Thoracic aorta (tissue), 2 donors: ENCODE measurements around the gene PIGW. TPM values are rescaled to one million over a fixed set of nuclear protein-coding genes. Genes with fewer than 3 reads are reported as not detected.

Experiments
- ATAC-seq: fragments of 150-250 bp; one replicate; pipeline ENCODE4 v1.8.0; 2017; ENCODE audit warnings: low read depth; ENCODE audit not compliant: insufficient number of reproducible peaks, low FRiP score
- DNase-seq: peaks from one replicate; pipeline ENCODE4 v3.0.0-alpha.2; 2020; ENCODE audit warnings: low spot score
- H3K27ac ChIP-seq, 2 donors: fragments of 200-600 bp; sonication (generic); 1 replicate in 1 of 2; 2 replicates in 1 of 2; pipeline ENCODE4 v1.5.1; 2016; ENCODE audit warnings: mild to moderate bottlenecking in 2 of 2, moderate library complexity in 2 of 2
- H3K27me3 ChIP-seq: fragments of 200-600 bp; sonication (generic); replicated peaks from 2 replicates; pipeline ENCODE4 v1.6.0; 2016; ENCODE audit warnings: mild to moderate bottlenecking; ENCODE audit not compliant: insufficient read depth
- H3K36me3 ChIP-seq: fragments of 200-600 bp; sonication (generic); one replicate; pipeline ENCODE4 v1.5.1; 2016
- H3K4me1 ChIP-seq, 2 donors: fragments of 200-600 bp; sonication (generic); 1 replicate in 1 of 2; 2 replicates in 1 of 2; pipeline versions ENCODE4 v1.5.1 to v1.6.0; 2016; ENCODE audit warnings: low read depth in 2 of 2, mild to moderate bottlenecking in 1 of 2; ENCODE audit not compliant: control insufficient read depth in 1 of 2
- H3K4me3 ChIP-seq: fragments of 200-600 bp; sonication (generic); 2 replicates; pipeline ENCODE4 v1.5.1; 2016; ENCODE audit warnings: mild to moderate bottlenecking
- H3K9me3 ChIP-seq: fragments of 200-600 bp; sonication (generic); 2 replicates; pipeline ENCODE4 v1.5.1; 2016
- total RNA-seq, 2 donors: library from RNA; depleted of rRNA; stranded (reverse); fragments of >200 nt; gene quantifications; one replicate each; pipeline versions ENCODE4 v1.1.0 to v1.2.3, GENCODE V29; 2016
- TF ChIP-seq, protein P1 (sequence below): fragments of 200-600 bp; sonication (generic); IDR thresholded peaks from one replicate; pipeline ENCODE4 v1.5.1; 2019; ENCODE audit warnings: antibody characterized with exemption

PIGW gene
- total RNA-seq, 2 donors from 2014 or later: 1.8 to 10.7 TPM

DNA sequence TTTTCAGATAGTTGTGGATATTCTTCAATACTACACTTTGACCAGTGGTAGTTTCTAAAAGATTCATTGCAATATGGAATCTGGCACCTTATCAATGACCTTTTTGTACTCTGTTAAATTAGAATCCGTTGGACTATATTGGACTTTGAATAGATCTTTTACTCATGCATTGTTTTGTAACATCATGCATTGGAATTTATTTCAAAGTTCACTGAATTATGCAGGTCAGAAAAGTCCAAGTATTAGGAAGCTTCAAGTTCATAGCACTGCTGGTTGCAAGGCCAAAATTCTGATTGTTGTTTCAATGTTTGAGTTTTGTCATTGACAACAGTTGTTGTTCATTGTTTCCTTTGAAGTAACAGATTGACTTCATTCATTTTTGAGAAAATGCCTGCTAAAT, 49.0 kb downstream of the PIGW start:
- Histone ChIP-seq H3K9me3 (no peaks in the 10 kb centered on the region), H3K4me3 (no peak overlapping the region), H3K27ac (no peak overlapping the region), H3K36me3 (peaks cover 71% of the 10 kb centered on the region), H3K27me3 (no peaks in the 10 kb centered on the region), H3K4me1 (no peaks in the 10 kb centered on the region)
- DNase-seq: no peak
- ATAC-seq: no peak
- TF ChIP-seq, protein P1, sequence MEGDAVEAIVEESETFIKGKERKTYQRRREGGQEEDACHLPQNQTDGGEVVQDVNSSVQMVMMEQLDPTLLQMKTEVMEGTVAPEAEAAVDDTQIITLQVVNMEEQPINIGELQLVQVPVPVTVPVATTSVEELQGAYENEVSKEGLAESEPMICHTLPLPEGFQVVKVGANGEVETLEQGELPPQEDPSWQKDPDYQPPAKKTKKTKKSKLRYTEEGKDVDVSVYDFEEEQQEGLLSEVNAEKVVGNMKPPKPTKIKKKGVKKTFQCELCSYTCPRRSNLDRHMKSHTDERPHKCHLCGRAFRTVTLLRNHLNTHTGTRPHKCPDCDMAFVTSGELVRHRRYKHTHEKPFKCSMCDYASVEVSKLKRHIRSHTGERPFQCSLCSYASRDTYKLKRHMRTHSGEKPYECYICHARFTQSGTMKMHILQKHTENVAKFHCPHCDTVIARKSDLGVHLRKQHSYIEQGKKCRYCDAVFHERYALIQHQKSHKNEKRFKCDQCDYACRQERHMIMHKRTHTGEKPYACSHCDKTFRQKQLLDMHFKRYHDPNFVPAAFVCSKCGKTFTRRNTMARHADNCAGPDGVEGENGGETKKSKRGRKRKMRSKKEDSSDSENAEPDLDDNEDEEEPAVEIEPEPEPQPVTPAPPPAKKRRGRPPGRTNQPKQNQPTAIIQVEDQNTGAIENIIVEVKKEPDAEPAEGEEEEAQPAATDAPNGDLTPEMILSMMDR: no peak

DNA sequence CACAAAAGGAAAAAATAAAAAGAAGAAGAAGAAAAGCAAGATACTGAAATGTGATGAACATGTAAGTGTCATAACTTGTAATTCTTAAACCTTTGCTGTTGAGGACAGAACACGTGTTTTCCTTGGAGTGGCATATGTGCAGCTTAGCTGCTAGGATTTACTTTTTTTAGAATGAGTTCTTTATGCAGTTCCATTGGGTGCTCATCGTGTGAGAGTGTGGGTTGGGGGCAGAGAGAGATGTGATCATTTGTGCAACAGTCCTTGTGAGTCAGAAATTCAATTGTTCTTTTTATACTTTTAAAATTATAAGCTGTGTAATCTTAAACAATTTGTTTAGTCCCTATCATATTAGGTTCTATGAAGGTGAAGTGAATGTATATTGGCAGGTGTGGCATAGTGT, 51.4 kb downstream of the PIGW start:
- Histone ChIP-seq H3K9me3 (no peaks in the 10 kb centered on the region), H3K4me3 (no peak overlapping the region), H3K4me1 (peaks cover under 1 to 1% of the 10 kb centered on the region in 2 donors), H3K36me3 (peaks cover 51% of the 10 kb centered on the region), H3K27me3 (no peaks in the 10 kb centered on the region), H3K27ac (no peak overlapping the region)
- ATAC-seq (no peak), DNase-seq (no peak)
- TF ChIP-seq, protein P1: no peak

Other genes starting within 250 kb of the PIGW start
- not detected for gene TBC1D3G, start 211.1 kb upstream of the PIGW start, total RNA-seq
- under 1 TPM in 1 of 2 donors, not detected in 1; 0.27 TPM for gene TBC1D3H, start 146.6 kb upstream of the PIGW start, total RNA-seq
- 10 to 100 TPM; 13.8 to 27.1 TPM for gene ZNHIT3, start 48.3 kb upstream of the PIGW start, total RNA-seq
- gene MYO19, start 119 bp upstream of the PIGW start, total RNA-seq: 10 to 100 TPM; 43.9 to 66.7 TPM
- 10 to 100 TPM; 57.3 to 69.8 TPM for gene GGNBP2, start 9.9 kb downstream of the PIGW start, total RNA-seq
- 10 to 100 TPM; 10.1 to 17.3 TPM for gene DHRS11, start 56.9 kb downstream of the PIGW start, total RNA-seq
- gene MRM1, start 66.6 kb downstream of the PIGW start, total RNA-seq: 1 to 10 TPM; 3.8 to 3.9 TPM